Naive B cell (primary cell): ENCODE data around the gene MOV10L1. TPM values are rescaled to one million over a fixed set of nuclear protein-coding genes. Genes with fewer than 3 reads are reported as not detected.

Experiments used
- ATAC-seq, 2 donors: fragments of 150-1000 bp; cut with Tn5 transposase; 2 replicates each; pipeline ENCODE4 v1.10.0; 2021; ENCODE audit warnings: low read depth in 2 of 2, mild to moderate bottlenecking in 2 of 2, moderate library complexity in 2 of 2
- DNase-seq: peaks from one replicate; pipeline ENCODE4 v3.0.0; 2022
- H3K27ac Mint-ChIP-seq, 6 donors: one replicate each; pipeline ENCODE4 v1.8.0; 2020 to 2022; ENCODE audit warnings: mild to moderate bottlenecking in 6 of 6, mixed read lengths in 6 of 6, moderate library complexity in 5 of 6, inconsistent platforms in 2 of 6
- H3K27me3 Mint-ChIP-seq, 3 donors: one replicate each; pipeline ENCODE4 v1.8.0; 2021 to 2022; ENCODE audit warnings: mixed read lengths in 3 of 3, mild to moderate bottlenecking in 1 of 3
- H3K36me3 Mint-ChIP-seq, 2 donors: one replicate each; pipeline ENCODE4 v1.8.0; 2020 to 2022; ENCODE audit warnings: mixed read lengths in 2 of 2, inconsistent platforms in 1 of 2, mild to moderate bottlenecking in 1 of 2
- H3K4me1 Mint-ChIP-seq, 3 donors: one replicate each; pipeline ENCODE4 v1.8.0; 2020 to 2022; ENCODE audit warnings: mixed read lengths in 3 of 3, inconsistent platforms in 1 of 3, mild to moderate bottlenecking in 1 of 3, moderate library complexity in 1 of 3
- H3K4me3 Mint-ChIP-seq, 8 donors: one replicate each; pipeline ENCODE4 v1.8.0; 2020 to 2022; ENCODE audit warnings: mild to moderate bottlenecking in 8 of 8, mixed read lengths in 8 of 8, moderate library complexity in 8 of 8, inconsistent platforms in 2 of 8
- H3K9me3 Mint-ChIP-seq, 7 donors: one replicate each; pipeline ENCODE4 v1.8.0; 2020 to 2022; ENCODE audit warnings: mixed read lengths in 7 of 7, mild to moderate bottlenecking in 5 of 7, inconsistent platforms in 2 of 7, moderate library complexity in 1 of 7
- polyA plus RNA-seq, 6 donors: library from polyadenylated mRNA; unstranded; fragments of 300-500 nt; fragmentation: Illumina TruSeq; gene quantifications; one replicate each; pipeline ENCODE4 v1.2.3, GENCODE V29; 2021; ENCODE audit warnings: low read depth in 6 of 6

The MOV10L1 gene
- polyA plus RNA-seq, 6 donors from 2014 or later = not detected

- no peak for DNase-seq
- H3K27me3 Mint-ChIP-seq = peaks cover 3 to 22% (median 15%) of the 10 kb centered on the region in 3 donors
- no peaks in the 10 kb centered on the region for H3K36me3 Mint-ChIP-seq
- no peak for ATAC-seq
- peaks cover 0 to 4% (median 4%) of the 10 kb centered on the region in 3 donors for H3K4me1 Mint-ChIP-seq
- H3K27ac Mint-ChIP-seq = no peak overlapping the region
- no peak overlapping the region for H3K4me3 Mint-ChIP-seq
- H3K9me3 Mint-ChIP-seq = peaks cover 0 to 2% (median 0%) of the 10 kb centered on the region in 7 donors
Measured at GRCh38 chr22:50076646-50077535, 12.9 kb upstream of the MOV10L1 start.

- no peak overlapping the region for H3K4me3 Mint-ChIP-seq
- DNase-seq = no peak
- peaks cover 0 to 2% (median 0%) of the 10 kb centered on the region in 7 donors for H3K9me3 Mint-ChIP-seq
- ATAC-seq = no peak
- H3K27ac Mint-ChIP-seq = no peak overlapping the region
- H3K4me1 Mint-ChIP-seq = peaks cover 4 to 8% (median 6%) of the 10 kb centered on the region in 3 donors
- no peaks in the 10 kb centered on the region for H3K36me3 Mint-ChIP-seq
- peaks cover 3 to 31% (median 25%) of the 10 kb centered on the region in 3 donors for H3K27me3 Mint-ChIP-seq
Measured at GRCh38 chr22:50078246-50078645, 11.6 kb upstream of the MOV10L1 start.

GRCh38 chr22:50078761-50079160 lies 11.0 kb upstream of the MOV10L1 start:
- no peak overlapping the region for H3K4me3 Mint-ChIP-seq
- H3K9me3 Mint-ChIP-seq = peaks cover 0 to 2% (median 0%) of the 10 kb centered on the region in 7 donors
- H3K4me1 Mint-ChIP-seq = peaks cover 4 to 9% (median 6%) of the 10 kb centered on the region in 3 donors
- ATAC-seq (no peak), DNase-seq (no peak)
- H3K36me3 Mint-ChIP-seq = no peaks in the 10 kb centered on the region
- no peak overlapping the region for H3K27ac Mint-ChIP-seq
- H3K27me3 Mint-ChIP-seq = peaks cover 3 to 36% (median 30%) of the 10 kb centered on the region in 3 donors

- Mint-ChIP-seq H3K4me3 (no peak overlapping the region), H3K27me3 (peaks cover 9 to 43% (median 34%) of the 10 kb centered on the region in 3 donors), H3K4me1 (peaks cover 5 to 9% (median 6%) of the 10 kb centered on the region in 3 donors), H3K9me3 (peaks cover 0 to 2% (median 0%) of the 10 kb centered on the region in 7 donors), H3K36me3 (no peaks in the 10 kb centered on the region), H3K27ac (no peak overlapping the region)
- ATAC-seq (no peak), DNase-seq (no peak)
Measured at GRCh38 chr22:50080077-50080465, 9.7 kb upstream of the MOV10L1 start.

- Mint-ChIP-seq H3K27me3 (peaks cover 14 to 40% (median 40%) of the 10 kb centered on the region in 3 donors), H3K4me3 (no peak overlapping the region), H3K27ac (peak overlapping the region in 2 of 6 donors; percentile 89 to 95), H3K36me3 (no peaks in the 10 kb centered on the region), H3K9me3 (peaks cover 0 to 2% (median under 1%) of the 10 kb centered on the region in 7 donors), H3K4me1 (peaks cover 6 to 10% (median 8%) of the 10 kb centered on the region in 3 donors)
- ATAC-seq (no peak), DNase-seq (no peak)
Measured at GRCh38 chr22:50081426-50082196, 8.2 kb upstream of the MOV10L1 start.

- peaks cover 8 to 10% (median 9%) of the 10 kb centered on the region in 3 donors for H3K4me1 Mint-ChIP-seq
- H3K36me3 Mint-ChIP-seq = peaks cover 0 to 6% of the 10 kb centered on the region in 2 donors
- H3K27ac Mint-ChIP-seq = peak overlapping the region in 1 of 6 donors; percentile 95
- H3K4me3 Mint-ChIP-seq = no peak overlapping the region
- H3K27me3 Mint-ChIP-seq = peaks cover 14 to 40% (median 39%) of the 10 kb centered on the region in 3 donors
- H3K9me3 Mint-ChIP-seq = peaks cover 0 to 8% (median 7%) of the 10 kb centered on the region in 7 donors
- ATAC-seq (no peak), DNase-seq (no peak)
Measured at GRCh38 chr22:50082197-50082715, 7.5 kb upstream of the MOV10L1 start.

- Mint-ChIP-seq H3K36me3 (peaks cover 0 to 10% of the 10 kb centered on the region in 2 donors), H3K4me1 (peaks cover 9 to 11% (median 10%) of the 10 kb centered on the region in 3 donors), H3K27ac (no peak overlapping the region), H3K4me3 (peak overlapping the region in 1 of 8 donors; percentile 13), H3K9me3 (peaks cover 0 to 12% (median 9%) of the 10 kb centered on the region in 7 donors), H3K27me3 (peaks cover 14 to 40% (median 39%) of the 10 kb centered on the region in 3 donors)
- DNase-seq (no peak), ATAC-seq (no peak)
Measured at GRCh38 chr22:50082961-50083461, 6.8 kb upstream of the MOV10L1 start.

GRCh38 chr22:50083462-50084079 lies 6.2 kb upstream of the MOV10L1 start:
- no peak for ATAC-seq
- Mint-ChIP-seq H3K27me3 (peaks cover 11 to 40% (median 35%) of the 10 kb centered on the region in 3 donors), H3K4me1 (peaks cover 9 to 11% (median 10%) of the 10 kb centered on the region in 3 donors), H3K9me3 (peaks cover 0 to 12% (median 9%) of the 10 kb centered on the region in 7 donors), H3K4me3 (peak overlapping the region in 1 of 8 donors; percentile 13), H3K36me3 (peaks cover 0 to 10% of the 10 kb centered on the region in 2 donors), H3K27ac (no peak overlapping the region)
- no peak for DNase-seq

DNA sequence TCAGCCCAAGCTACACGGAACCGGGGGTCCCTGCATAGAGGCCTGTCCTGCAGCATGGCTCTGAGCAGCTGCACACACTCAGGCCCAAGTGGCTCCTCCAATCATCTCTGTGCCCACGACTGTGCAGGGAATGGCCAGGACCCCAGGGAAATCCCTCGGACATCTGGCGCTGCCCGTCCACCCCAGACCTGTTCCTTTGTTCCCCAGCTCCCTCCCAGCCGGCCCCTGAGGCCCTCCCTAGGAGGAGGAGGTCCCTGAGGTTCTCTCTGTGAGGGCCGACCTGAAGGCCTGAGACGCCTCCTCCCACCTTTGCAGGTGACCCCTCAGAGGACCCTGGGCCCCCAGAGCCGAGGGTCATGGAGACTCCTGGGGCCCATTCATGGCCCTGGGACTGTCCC lies 5.7 kb upstream of the MOV10L1 start:
- H3K27ac Mint-ChIP-seq = no peak overlapping the region
- peaks cover 11 to 40% (median 35%) of the 10 kb centered on the region in 3 donors for H3K27me3 Mint-ChIP-seq
- H3K4me1 Mint-ChIP-seq = peaks cover 9 to 11% (median 10%) of the 10 kb centered on the region in 3 donors
- peaks cover 0 to 10% of the 10 kb centered on the region in 2 donors for H3K36me3 Mint-ChIP-seq
- ATAC-seq (no peak), DNase-seq (no peak)
- no peak overlapping the region for H3K4me3 Mint-ChIP-seq
- peaks cover 0 to 14% (median 11%) of the 10 kb centered on the region in 7 donors for H3K9me3 Mint-ChIP-seq

DNA sequence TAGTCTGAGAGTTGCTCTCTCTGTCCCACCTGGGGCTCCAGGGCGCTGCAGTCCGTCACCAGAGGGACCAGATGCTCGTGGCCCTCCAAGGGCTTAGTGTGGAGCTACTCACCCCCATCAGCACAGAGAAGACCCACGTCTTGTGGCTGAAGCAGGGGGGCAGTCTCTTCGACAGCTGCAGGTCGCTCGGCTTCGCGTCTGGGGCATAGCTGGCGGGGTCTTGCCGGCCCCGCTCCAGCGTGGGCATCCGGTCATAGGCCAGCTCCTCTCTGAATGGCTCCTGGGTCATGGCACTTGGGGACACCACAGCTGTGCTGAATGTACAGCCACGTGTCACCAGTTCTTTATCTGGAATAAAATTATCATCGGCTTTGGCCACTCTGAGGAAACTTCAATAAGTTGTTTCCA lies 5.2 kb upstream of the MOV10L1 start:
- Mint-ChIP-seq H3K4me3 (no peak overlapping the region), H3K27me3 (peaks cover 11 to 40% (median 35%) of the 10 kb centered on the region in 3 donors), H3K9me3 (peaks cover 0 to 18% (median 13%) of the 10 kb centered on the region in 7 donors), H3K27ac (peak overlapping the region in 1 of 6 donors; percentile 38), H3K4me1 (peaks cover 9 to 11% (median 10%) of the 10 kb centered on the region in 3 donors), H3K36me3 (peaks cover 0 to 10% of the 10 kb centered on the region in 2 donors)
- DNase-seq = no peak
- no peak for ATAC-seq

- peak; percentile 3 for DNase-seq
- H3K27me3 Mint-ChIP-seq = peaks cover 11 to 44% (median 38%) of the 10 kb centered on the region in 3 donors
- H3K27ac Mint-ChIP-seq = peak within 1 kb of the TSS in 4 of 6 donors; percentile 6 to 38 (median 22)
- peaks cover 9 to 11% (median 10%) of the 10 kb centered on the region in 3 donors for H3K4me1 Mint-ChIP-seq
- H3K36me3 Mint-ChIP-seq = peaks cover 0 to 13% of the 10 kb centered on the region in 2 donors
- H3K4me3 Mint-ChIP-seq = peak within 1 kb of the TSS in 1 of 8 donors; percentile 70
- H3K9me3 Mint-ChIP-seq = peaks cover 0 to 18% (median 13%) of the 10 kb centered on the region in 7 donors
- no peak for ATAC-seq
Measured at GRCh38 chr22:50085211-50085972, 4.4 kb upstream of the MOV10L1 start, which contains the start of gene MLC1. Gene MLC1 (minus strand): TSS chr22:50085426. CDS start chr22:50084902, 524 bp downstream.
